NCI-H2196 treated with DMSO at 0.1 percent for 48 hours (cell line): ENCODE results near the gene LNPEP.
"Not testable (repeated sequence)": the region's sequence is repeated elsewhere in the genome, so short reads cannot be mapped to it uniquely, and the experiment has no call there.

Experiments
- DNase-seq: peaks from one replicate; lab custom pipeline; 2025; ENCODE audit not compliant: unreplicated experiment; lab: John Stamatoyannopoulos, UW

The LNPEP gene

DNA sequence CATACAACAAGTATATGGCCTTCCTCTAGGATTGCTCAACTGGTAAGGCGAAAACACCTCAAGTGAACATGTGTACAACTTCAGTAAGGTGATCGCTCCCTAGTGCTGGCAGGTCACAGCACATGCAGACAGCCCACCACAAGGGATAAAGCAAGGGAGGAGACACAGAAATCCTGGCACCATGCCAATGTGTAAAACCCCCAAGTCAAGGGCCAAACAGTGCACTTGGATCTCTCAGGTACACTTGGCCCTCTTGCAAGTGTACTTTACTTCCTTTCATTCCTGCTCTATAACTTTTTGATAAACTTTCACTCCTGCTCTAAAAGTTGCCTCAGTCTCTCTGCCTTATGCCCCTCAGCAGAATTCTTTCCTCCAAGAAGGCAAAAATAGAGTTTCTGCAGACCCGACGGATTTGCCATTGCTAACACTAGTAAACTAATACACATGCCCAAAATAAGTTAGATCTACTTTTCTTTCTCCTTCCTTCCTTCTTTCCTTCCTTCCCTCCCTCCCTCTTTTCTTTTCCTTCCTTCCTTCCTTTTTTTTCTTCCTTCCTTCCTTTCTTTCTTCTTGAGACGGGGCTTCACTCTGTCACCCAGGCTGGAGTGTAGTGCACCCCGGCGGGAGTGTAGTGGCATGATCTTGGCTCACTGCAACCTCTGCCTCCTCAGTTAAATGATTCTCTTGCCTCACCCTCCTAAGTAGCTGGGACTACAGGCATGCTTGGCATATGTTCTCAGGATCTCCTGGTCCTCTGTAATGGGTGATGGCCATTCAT, 6.8 kb upstream of the LNPEP start:
- DNase-seq, result no peak

DNA sequence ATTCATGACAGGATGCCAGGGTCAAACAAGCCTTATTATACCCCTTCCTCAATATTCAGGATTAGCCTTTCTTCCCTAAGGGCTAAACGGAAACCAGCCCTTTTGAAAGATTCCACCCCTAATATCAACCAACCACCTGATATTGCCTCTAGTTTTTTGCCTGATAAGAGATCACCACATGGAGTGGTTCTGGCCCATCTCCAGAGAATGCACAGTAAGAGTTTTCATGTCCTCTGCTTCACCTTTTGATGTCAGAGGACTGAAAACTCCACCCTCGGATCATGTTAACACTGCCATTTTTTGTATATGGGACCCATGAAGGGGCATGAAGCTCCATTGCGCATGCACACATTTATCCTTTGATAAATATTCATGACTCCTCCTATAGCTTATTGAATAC, 5.8 kb upstream of the LNPEP start:
- DNase-seq, result no peak

DNA sequence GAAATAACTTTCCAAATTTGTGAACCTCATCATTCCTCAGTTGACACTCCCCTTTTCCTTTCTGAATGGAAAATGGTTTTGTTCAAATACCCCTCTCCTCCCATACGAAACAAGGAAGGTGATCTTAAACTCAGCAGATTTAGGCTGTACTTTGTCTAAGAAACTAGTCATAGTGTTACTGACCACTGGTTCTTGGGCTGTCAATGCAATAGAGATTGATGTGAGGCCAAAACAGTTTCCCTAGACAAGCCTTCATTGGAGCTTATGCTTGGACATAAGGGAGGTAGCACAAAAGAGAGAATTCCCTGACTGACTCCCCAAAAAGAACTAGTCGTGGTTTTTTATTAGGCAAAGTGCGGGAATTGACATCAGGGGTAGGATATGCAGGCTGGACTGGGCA, 5.3 kb upstream of the LNPEP start:
- DNase-seq, result no peak

DNA sequence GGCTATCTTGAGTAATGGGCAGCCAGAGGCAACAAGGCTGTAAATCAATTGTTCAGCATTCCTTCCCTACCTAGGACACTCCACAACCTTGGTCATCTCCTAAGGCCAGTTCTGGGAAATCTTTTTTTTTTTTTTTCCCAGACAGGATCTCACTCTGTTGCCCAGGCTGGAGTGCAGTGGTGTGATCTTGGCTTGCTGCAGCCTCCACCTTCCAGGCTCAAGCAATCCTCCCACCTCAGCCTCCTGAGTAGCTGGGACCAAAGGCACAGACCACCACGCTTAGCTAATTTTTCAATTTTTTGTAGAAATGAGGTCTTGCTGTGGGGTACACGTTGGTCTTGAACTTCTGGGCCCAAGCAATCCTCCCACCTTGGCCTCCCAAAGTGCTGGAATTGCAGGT, 4.8 kb upstream of the LNPEP start:
- DNase-seq, result not testable (repeated sequence)

DNA sequence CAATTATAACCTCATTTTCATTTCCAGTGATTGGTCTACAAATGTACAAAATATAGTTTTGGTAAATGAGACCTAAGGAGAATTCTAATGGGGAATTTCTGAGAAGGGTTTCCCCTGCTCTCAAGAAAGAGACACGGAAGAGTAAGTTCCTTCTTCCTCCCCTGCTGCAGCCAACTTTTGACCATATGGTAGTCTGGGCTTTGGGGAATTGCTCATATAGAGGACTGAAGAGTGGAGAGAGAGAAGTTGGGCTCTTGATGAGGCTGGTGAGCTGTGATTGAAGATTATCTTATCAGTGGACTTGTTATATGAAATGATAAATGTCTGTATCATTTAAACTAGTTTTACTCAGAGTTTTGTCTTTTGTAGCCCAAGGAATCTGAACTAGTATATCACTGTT, 4.3 kb upstream of the LNPEP start:
- no peak for DNase-seq

DNA sequence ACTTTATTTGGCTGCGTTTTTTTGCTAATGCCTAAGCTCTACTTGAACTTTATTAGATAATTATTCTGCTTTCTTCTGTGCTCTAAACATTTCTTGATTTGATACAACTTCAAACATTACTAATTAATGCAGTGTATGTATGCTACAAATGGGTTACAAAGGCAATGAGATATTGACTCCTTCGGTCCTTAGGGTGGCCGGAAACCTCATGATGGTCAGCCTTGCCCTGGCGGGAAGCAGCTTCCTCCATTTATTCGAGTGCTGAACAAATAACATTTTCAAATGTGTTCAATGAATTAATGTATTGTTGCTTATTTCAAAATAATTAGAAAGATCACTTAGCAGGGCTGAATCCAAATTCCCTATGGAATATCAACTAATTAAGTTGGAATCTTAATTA, 3.9 kb upstream of the LNPEP start:
- DNase-seq, result no peak

DNA sequence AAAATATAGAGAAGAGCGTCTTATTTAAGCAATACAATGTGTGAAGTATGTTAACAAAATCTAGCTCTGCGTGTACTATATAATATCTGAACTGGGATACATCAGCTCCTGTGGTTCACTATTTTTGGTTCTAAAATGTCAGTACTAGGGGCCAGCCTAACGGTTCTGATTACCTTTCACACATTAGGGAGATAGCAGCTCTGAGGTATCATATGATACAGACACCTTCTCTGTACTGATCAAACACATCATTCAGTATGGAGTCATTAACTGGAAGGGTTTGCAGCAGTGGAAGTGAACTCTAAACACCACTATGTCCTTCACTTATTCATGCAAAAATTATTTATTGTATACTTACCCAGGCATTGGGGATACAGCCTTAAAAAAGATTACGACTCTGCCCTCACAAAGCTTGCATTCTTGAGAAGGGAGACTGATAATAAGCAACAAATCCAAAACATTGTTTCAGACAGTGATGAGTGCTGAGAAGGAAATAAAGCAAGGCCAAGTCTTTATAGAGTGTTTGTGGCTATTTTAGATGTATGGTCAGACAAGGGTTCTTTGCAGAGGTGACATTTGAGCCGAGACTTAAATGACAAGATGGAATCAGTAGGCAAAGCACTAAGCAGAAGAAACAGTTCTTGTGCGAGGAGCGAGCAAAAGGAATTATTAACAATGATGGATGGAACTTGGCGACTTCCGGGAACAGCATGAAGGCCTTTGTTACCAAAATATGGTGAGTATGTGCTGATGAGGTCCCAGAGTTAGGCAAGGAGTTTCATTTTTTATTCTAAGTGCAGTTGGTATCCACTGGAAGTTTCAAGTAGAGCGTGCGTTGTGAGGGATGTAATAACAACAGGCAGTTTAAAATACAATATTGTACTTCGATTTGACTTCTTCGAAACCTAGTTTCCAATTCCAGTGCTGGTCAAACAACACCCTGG, 1.8 kb upstream of the LNPEP start:
- no peak for DNase-seq

DNA sequence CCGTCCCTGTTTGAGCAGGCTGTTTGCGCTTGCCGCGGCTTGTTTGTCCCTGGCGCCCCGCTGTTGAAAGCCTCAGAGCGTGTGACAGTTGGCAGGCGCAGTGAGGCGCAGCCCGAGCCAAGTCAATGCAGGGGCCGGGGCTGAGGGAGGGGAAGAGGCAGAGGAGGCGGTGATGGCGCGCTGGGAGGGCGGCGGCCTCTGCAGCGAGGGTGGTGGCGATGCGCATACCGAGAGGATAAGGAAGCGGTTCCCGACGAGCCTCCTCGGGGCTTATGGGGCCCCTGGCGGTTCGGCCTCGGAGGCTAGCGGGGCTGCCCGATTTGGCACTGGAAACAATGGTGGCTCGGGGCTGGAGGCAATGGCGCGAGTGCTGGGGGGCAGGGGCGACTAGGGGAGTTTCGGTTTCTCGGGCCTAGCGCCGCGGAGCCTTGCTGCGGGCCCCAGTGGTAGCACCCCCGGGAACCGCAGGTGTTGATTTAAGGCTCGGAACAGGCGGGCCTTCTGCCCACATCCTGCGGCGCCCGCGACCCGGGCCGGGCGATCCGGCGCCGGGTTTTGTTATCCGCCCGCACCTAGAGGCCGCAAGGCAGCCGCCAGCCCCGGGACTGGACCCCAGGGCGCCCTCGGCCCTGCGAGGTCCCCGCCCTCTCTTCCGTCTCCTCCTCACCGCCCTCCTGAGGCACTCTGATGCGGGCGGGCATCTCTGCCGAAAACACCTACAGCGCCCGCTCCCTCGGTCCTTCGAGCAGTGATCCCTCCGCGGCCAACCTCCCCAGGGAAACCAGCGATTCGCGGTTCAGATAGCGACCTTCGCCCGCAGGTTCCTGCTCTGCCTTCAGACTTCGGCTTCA, 947 bp upstream of the LNPEP start:
- DNase-seq, result peak; percentile 71

DNA sequence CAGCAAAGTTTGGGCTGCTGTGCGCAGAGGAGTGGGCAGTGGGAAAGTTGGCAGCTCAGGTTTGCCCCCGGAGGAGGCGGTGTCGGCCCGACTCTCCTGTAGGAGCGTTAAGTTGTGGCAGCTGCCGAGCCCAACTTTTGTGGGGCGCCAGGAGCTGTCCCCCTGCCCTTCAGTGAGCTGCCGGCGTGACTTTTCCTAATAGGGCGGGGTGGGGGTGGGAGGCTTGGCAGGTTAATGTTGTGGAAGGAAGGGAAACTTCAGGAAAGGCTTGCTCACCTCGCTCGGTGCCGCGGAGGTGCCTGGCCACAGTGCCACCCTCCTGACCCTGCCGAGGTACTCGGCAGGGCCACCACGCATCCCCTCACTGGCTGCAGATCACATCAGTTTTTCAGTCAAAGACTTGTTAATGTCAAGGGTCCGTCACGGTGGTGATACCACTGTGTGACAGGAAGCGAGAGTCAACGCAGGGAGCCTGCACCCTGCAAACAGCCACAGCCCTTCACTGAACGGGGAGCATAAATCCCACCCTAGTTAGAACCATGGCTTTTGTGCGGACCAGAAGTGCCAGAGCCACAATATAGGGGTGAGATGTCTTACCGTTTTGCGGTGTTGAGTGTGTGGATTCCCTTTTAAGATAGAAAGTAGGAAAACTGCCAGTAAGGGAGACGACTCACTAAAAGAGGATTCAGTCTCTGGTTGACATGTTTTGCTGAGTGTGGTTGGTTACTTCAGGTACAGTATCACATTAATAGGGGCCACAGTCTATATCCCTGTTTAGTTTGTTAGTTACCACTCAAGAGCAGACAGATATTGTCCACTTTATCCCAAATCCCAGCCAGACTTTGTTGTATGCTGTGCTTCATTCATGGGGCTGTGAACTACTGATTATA, 796 bp downstream of the LNPEP start:
- no peak for DNase-seq

DNA sequence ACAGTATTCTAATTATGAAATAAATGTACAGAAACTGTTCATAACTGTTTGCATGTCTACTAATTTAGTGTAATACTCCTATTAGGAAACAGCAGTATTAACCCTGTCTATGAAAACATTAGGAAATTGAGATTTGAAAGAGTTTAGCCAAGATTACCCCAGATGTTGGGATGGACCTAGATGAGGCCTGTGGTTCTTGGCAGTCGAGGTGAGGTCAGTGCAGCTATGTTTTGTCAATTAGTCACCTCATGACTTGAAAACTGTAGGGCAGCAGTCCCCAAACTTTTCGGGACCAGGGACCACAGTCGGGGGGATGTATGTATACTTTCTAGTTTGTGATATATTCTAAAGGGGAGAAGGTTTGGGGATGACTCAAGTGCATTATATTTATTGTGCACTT, 4.7 kb downstream of the LNPEP start:
- no peak for DNase-seq

DNA sequence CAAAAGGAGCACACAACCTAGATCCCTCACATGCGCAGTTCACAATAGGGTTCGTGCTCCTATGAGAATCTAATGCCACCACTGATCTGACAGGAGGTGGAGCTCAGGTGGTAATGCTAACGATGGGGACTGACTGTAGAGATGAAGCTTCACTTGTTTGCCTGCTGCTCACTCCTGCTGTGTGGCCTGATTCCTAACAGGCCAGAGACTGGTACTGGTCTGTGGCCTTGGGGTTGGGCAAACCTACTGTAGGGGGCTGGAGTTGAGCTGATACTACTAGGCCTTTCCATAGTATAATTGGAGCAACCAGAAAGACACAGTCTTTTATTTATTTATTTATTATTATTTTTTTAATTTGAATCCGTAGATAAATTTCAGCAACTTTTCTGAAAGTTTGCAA, 5.3 kb downstream of the LNPEP start:
- DNase-seq, result no peak

DNA sequence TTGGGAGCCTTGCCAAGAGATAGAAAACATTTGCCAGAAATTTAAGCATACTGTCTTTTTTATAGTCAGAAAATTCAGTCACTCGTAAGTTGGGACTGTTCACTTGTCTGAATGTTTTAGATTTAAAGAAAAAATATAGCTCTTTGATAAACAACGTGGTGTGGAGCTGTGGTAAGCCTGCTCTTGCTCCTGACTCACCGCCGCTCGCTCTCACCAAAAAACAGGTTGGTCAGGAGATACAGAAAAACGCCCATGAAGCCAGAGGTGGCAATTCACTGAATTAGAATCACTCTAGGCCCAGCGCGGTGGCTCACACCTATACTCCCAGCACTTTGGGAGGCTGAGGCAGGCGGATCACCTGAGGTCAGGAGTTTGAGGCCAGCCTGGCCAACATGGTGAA, 6.2 kb downstream of the LNPEP start:
- no peak for DNase-seq

DNA sequence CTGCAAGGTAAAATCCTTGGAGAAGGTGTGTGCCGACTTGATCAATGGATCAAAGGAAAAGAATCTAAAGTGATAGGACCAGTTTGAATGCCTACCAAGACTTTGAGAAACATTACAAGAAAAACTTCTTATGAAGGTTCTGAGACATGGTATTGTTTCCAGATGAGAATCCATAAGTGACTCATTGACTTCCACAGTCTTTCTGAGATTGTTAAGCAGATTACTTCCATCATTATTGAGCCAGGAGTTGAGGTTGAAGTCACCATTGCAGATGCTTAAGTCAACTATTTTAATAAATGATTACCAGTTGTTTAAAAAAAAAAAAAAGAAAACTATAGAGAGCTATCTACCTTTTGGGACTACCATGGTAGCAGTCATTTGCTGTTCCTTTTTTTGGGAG, 7.0 kb downstream of the LNPEP start:
- DNase-seq, result no peak

DNA sequence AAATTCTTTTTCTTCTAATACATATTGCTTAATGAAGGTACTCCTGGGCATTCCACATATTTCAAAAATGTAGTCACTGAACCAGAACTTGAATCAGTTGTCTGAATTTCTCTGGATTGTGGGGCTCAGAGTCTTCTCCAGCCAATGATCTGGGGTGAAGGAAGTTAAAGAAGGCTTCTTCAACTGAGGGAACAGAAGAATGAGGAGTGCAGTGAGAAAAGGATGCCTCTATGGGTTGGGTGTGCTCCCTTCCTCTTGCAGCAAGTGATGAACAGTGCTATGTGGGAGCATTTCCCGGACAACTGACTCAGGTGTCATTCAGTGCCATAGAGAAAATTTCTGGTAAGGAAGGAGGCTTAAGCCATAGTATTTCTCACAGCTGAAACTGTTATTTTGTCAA, 7.9 kb downstream of the LNPEP start:
- DNase-seq, result no peak

DNA sequence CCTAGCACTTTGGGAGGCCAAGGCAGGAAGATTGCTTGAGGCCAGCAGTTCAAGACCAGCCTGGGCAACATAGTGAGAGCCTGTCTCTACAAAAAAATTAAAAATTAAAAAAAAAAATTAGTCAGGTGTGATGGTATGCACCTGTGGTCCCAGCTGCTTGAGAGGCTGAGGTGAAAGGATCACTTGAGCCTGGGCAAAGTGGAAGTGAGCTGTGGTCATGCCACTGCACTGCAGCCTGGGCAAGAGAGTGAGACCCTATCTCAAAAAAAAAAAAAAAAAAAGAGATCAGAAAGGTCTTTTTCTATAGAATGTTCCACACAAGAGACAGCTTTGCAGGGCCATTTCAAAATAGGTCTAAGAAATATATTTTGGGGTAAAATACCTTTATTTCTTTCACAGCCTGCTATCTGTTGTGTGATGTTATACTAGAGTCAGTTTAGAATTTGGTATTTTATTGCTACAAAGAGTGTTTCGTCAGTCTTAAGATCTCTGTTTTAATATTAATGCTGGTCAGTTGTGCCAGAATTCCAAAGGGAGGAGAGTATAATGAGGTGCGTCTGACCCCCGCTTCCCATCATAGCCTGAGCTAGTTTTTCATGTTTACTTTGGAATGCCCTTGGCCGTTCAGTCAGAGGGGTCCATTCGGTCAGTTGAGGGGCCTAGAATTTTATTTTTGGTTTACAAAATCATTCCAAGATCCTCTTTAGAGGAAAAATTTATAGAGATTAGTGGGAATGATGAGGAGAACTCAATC, 9.4 kb downstream of the LNPEP start:
- DNase-seq, result no peak

DNA sequence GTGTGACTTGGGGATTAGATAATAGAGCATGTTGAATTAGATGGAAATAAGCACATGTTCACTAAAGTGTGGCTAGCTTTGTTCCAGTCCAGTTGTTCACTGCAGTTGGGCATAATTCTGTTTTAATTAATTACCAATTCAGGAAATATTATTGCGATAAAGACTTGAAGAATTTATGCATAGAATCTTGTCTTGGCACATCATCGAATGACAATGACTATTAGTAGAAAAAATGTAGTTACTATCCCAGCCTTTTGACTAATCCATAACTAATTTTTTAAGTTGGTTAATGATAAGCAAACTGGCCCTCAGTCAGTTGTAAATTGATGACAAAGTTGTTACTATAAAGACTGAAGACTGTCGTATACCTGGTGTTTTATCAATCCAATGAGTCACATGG, 10.5 kb downstream of the LNPEP start:
- no peak for DNase-seq

DNA sequence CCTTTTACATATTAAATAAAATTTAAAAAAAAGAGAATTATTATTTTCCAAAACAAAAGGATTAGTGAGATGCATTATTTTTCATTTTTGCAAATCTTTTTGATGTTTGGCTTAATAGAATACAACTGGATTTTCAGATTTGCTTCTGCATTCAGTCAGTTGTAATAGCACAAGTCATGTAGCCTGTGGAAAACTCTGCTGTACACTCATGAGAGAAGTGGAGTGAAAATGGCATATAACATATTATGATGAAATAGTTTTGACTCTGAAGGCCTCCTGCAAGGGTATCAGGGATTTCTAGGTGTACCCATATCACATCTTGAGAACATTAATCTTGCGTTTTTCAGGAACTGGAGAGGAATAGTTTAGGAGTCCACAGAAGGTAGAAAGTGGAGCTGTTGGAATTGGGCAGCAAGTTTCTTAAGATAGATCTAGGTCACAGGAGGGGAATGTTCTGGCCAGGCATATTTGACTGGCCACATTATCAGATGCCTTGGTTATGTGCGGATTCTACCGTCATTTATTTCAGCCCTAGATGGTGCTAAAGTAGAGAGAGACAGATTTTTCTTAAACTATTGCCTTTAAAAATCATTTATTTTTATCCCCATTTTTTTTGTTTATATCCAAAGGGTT, 16.4 kb downstream of the LNPEP start:
- no peak for DNase-seq

DNA sequence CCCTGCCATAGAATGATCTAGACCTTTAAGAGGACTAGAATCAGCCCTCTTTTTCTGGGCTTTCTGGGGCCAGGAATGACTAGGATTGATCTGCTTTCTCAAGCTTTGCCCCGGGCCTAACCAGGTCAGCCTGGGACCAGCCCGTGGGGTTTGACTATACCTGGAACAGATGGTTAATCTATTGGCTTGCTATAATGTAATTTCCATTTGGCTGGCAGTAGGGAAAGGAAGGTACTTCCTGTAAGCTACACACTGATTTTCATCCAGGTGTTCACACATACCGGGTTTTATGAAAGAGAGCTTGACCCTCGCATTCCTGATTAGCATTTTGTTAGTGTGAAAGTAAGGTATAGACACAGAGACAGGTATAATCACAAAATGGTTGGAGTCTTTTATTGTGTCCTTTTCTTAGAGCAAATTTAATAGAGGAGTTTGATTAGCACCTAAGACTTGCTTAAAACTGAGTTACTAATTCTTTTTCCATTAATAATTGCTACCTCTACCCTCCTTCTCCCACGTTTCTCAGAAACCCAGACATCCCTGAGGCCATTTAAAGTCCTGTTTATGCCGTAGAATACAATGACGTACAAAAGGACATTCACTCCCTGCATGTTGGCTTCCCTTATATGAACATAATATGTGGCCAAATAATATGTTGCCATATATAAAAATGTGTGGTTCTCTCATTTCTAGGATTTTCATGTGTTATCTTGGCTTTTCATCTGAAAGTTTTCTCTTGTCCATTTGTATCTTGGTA, 17.3 kb downstream of the LNPEP start:
- no peak for DNase-seq
